KMS-11 (cell line): Measurements from ENCODE around the gene LGALS9.

Source experiments
- H2AFZ ChIP-seq: fragments of 200-600 bp; sonication (generic); 2 replicates; pipeline ENCODE4 v1.6.1; 2016; ENCODE audit warnings: antibody characterized with exemption, mixed run types, low read depth
- H3K27ac ChIP-seq: fragments of 200-600 bp; sonication (generic); 2 replicates; pipeline ENCODE4 v1.6.1; 2016; ENCODE audit warnings: mild to moderate bottlenecking, mixed run types
- H3K27me3 ChIP-seq: fragments of 200-600 bp; sonication (generic); 2 replicates; pipeline ENCODE4 v1.6.1; 2017; ENCODE audit warnings: mild to moderate bottlenecking, low read depth, mixed run types, moderate library complexity; ENCODE audit not compliant: insufficient read depth
- H3K36me3 ChIP-seq: fragments of 200-600 bp; sonication (generic); 2 replicates; pipeline ENCODE4 v1.6.1; 2017; ENCODE audit warnings: mild to moderate bottlenecking, mixed run types; ENCODE audit not compliant: insufficient read depth
- H3K4me1 ChIP-seq: fragments of 200-600 bp; sonication (generic); 2 replicates; pipeline ENCODE4 v1.6.1; 2016; ENCODE audit warnings: mild to moderate bottlenecking, low read depth, mixed run types; ENCODE audit not compliant: poor library complexity, severe bottlenecking
- H3K4me2 ChIP-seq: fragments of 200-600 bp; sonication (generic); 2 replicates; pipeline ENCODE4 v1.7.0; 2016; ENCODE audit warnings: mild to moderate bottlenecking, mixed run types
- H3K4me3 ChIP-seq: fragments of 200-600 bp; sonication (generic); IDR thresholded peaks from 2 replicates; pipeline ENCODE4 v1.6.1; 2017; ENCODE audit warnings: low read depth, low read length, mixed read lengths; ENCODE audit not compliant: insufficient read depth
- H3K79me2 ChIP-seq: fragments of 200-600 bp; sonication (generic); 2 replicates; pipeline ENCODE4 v1.6.1; 2016; ENCODE audit warnings: low read depth, mixed run types; ENCODE audit not compliant: insufficient read depth
- H3K9ac ChIP-seq: fragments of 200-600 bp; sonication (generic); 2 replicates; pipeline ENCODE4 v1.6.1; 2016; ENCODE audit warnings: mild to moderate bottlenecking, mixed run types
- H4K20me1 ChIP-seq: fragments of 200-600 bp; sonication (generic); 2 replicates; pipeline ENCODE4 v1.6.1; 2016; ENCODE audit warnings: mild to moderate bottlenecking, mixed run types; ENCODE audit not compliant: insufficient read depth
- CTCF ChIP-seq: fragments of 200-600 bp; sonication (generic); conservative IDR thresholded peaks from 2 replicates; pipeline ENCODE4 v1.6.1; 2017; ENCODE audit warnings: low read depth, mild to moderate bottlenecking, antibody characterized with exemption, low read length, moderate library complexity, mixed read lengths

LGALS9 gene

GRCh38 chr17:27659683-27660082, 28.7 kb downstream of the LGALS9 start:
- Histone ChIP-seq H4K20me1 (no peaks in the 10 kb centered on the region), H2AFZ (no peak overlapping the region), H3K9ac (no peak overlapping the region)

GRCh38 chr17:27660436-27660835, 29.4 kb downstream of the LGALS9 start:
- TF ChIP-seq CTCF = no peak
- Histone ChIP-seq H3K9ac (no peak overlapping the region), H3K4me2 (no peak overlapping the region), H3K36me3 (no peaks in the 10 kb centered on the region), H4K20me1 (no peaks in the 10 kb centered on the region), H3K4me3 (no peak overlapping the region), H2AFZ (no peak overlapping the region), H3K4me1 (no peaks in the 10 kb centered on the region), H3K79me2 (no peaks in the 10 kb centered on the region), H3K27ac (no peak overlapping the region), H3K27me3 (peaks cover 3% of the 10 kb centered on the region; the same call in 1 of the 2 replicates)

More at GRCh38 chr17:27659683-27660082, 28.7 kb downstream of the LGALS9 start:
- Histone ChIP-seq H3K4me3 (no peak overlapping the region), H3K79me2 (no peaks in the 10 kb centered on the region), H3K4me2 (no peak overlapping the region), H3K27me3 (peaks cover 3% of the 10 kb centered on the region; the same call in 1 of the 2 replicates), H3K4me1 (no peaks in the 10 kb centered on the region), H3K36me3 (no peaks in the 10 kb centered on the region), H3K27ac (no peak overlapping the region)
- no peak for TF ChIP-seq CTCF

- Histone ChIP-seq H4K20me1 (no peaks in the 10 kb centered on the region), H2AFZ (no peak overlapping the region), H3K79me2 (no peaks in the 10 kb centered on the region), H3K27me3 (no peaks in the 10 kb centered on the region; the same call in 1 of the 2 replicates), H3K4me2 (no peak overlapping the region), H3K4me3 (no peak overlapping the region), H3K4me1 (no peaks in the 10 kb centered on the region), H3K27ac (no peak overlapping the region), H3K9ac (no peak overlapping the region), H3K36me3 (no peaks in the 10 kb centered on the region)
- TF ChIP-seq CTCF = no peak
These were observed 33.1 kb downstream of the LGALS9 start for GRCh38 chr17:27663936-27664605.

GRCh38 chr17:27664606-27664965, 33.6 kb downstream of the LGALS9 start:
- no peak for TF ChIP-seq CTCF
- Histone ChIP-seq H3K36me3 (no peaks in the 10 kb centered on the region), H3K9ac (no peak overlapping the region), H3K4me1 (no peaks in the 10 kb centered on the region), H3K27ac (no peak overlapping the region), H2AFZ (no peak overlapping the region), H3K27me3 (no peaks in the 10 kb centered on the region; the same call in 1 of the 2 replicates), H4K20me1 (no peaks in the 10 kb centered on the region), H3K79me2 (no peaks in the 10 kb centered on the region), H3K4me3 (no peak overlapping the region), H3K4me2 (no peak overlapping the region)
